ENCODE measurements around the gene ELOVL7.

The ELOVL7 gene

DNA sequence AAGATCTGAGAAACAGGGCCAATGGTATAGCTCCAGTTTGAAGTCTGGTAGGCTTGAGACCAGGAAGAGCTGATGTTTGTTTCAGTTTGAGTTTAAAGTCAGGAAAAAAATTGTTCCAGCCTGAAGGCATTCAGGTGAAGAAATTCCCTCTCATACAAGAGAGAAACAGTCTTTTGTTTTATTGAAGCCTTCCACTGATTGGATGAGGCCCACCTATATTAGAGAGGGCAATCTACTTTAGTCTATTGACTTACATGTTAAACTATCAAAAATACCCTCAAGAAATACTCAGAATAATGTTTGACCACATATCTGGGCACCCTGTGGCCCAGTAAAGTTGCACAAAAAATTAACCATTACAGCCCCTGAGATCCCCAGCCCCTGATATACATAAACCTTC, 138.9 kb downstream of the ELOVL7 start:
- DNase-seq = no peak

- no peak for DNase-seq
These were observed 140.1 kb downstream of the ELOVL7 start for GRCh38 chr5:60703944-60704343.
